GM23248 (cell line): Measurements from ENCODE around the gene DYNC1H1.

Source experiments
- EZH2 ChIP-seq: fragments of 200-600 bp; sonication (generic); IDR thresholded peaks from 2 replicates; pipeline ENCODE4 v1.6.1; 2018; ENCODE audit warnings: antibody characterized with exemption, mild to moderate bottlenecking; ENCODE audit not compliant: insufficient read depth, poor library complexity, severe bottlenecking
- EZH2phosphoT487 ChIP-seq: fragments of 200-600 bp; sonication (generic); IDR thresholded peaks from 2 replicates; pipeline ENCODE4 v1.6.1; 2018; ENCODE audit warnings: antibody characterized with exemption, moderate library complexity, mild to moderate bottlenecking, low read depth; ENCODE audit not compliant: insufficient read depth

DNA sequence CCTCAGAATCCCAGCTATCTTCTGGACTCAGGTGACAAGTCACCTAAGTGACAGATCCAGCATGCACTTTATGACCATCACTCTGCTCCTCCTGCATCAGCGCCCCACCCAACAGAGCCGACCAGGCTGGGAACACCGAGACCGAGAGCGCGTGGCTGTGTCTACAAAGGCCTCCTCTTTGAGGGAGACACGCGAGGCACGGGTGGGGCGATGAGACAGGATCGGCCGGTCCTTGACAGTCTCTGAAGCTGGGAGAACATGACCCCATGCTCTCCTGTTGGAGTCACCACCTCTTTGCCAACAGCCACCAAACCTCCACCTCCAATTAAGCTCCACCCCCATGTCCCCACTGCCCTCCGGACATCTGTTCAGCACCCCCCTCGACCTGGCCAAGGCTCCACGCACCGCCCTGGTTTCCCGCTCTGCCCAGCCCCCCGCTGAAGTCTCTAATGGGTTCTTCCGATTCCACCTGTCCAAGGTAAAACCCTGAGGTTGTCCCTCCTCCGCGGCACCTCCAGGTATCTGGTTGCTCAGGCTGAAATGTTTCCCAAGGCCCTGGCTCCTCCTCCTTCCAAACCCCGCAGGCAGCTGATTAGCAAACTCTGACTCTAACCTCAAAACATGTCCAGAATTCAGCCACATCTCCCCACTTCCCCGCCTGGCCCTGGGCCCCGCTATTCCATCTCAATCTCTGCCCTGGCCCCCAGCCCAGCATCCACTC, 91.0 kb downstream of the DYNC1H1 start:
- TF ChIP-seq EZH2phosphoT487: no peak
- no peak for TF ChIP-seq EZH2
